ENCODE data around the gene GMDS.

Gene GMDS

GRCh38 chr6:1603708-1604107 is 641.7 kb downstream of the GMDS start:
- Histone ChIP-seq H2AFZ (ENCODE audit: low read depth, low read length) (no peak overlapping the region), H4K20me1 (ENCODE audit: insufficient read depth, low read length) (no peaks in the 10 kb centered on the region), H3K36me3 (ENCODE audit: insufficient read depth, low read length) (no peaks in the 10 kb centered on the region), H3K4me2 (ENCODE audit: insufficient read depth, low read length) (no peak overlapping the region), H3K9ac (ENCODE audit: low read depth, low read length) (no peak overlapping the region), H3K9me3 (ENCODE audit: insufficient read depth, low read length, severe bottlenecking) (no peaks in the 10 kb centered on the region), H3K27ac (ENCODE audit: low read length) (no peak overlapping the region), H3K4me1 (ENCODE audit: insufficient read depth, low read length) (peaks cover 4% of the 10 kb centered on the region; the same call in 1 of the 2 replicates), H3K4me3 (ENCODE audit: low read depth in 1 of 2, low read length in 2 of 2) (no peak overlapping the region), H3K79me2 (ENCODE audit: insufficient read depth, low read length) (no peaks in the 10 kb centered on the region), H3K27me3 (ENCODE audit: insufficient read depth, low read length, poor library complexity) (no peaks in the 10 kb centered on the region)
- ATAC-seq (ENCODE audit: insufficient read depth, low read depth) (no peak), DNase-seq (no peak)
- TF ChIP-seq CTCF (IDR thresholded peaks at IDR 0.05; ENCODE audit: borderline replicate concordance, extremely low read depth, low read length, poor library complexity, severe bottlenecking) (no peak), EZH2 (IDR thresholded peaks at IDR 0.05; ENCODE audit: borderline replicate concordance, low read depth, low read length, severe bottlenecking) (no peak)

- TF ChIP-seq EZH2 (IDR thresholded peaks at IDR 0.05; ENCODE audit: borderline replicate concordance, low read depth, low read length, severe bottlenecking) (no peak), CTCF (IDR thresholded peaks at IDR 0.05; ENCODE audit: borderline replicate concordance, extremely low read depth, low read length, poor library complexity, severe bottlenecking) (no peak)
- Histone ChIP-seq H3K79me2 (ENCODE audit: insufficient read depth, low read length) (no peaks in the 10 kb centered on the region), H3K27me3 (ENCODE audit: insufficient read depth, low read length, poor library complexity) (no peaks in the 10 kb centered on the region), H2AFZ (ENCODE audit: low read depth, low read length) (no peak overlapping the region), H3K4me3 (ENCODE audit: low read depth in 1 of 2, low read length in 2 of 2) (no peak overlapping the region), H3K4me2 (ENCODE audit: insufficient read depth, low read length) (no peak overlapping the region), H4K20me1 (ENCODE audit: insufficient read depth, low read length) (no peaks in the 10 kb centered on the region), H3K9me3 (ENCODE audit: insufficient read depth, low read length, severe bottlenecking) (no peaks in the 10 kb centered on the region), H3K4me1 (ENCODE audit: insufficient read depth, low read length) (peaks cover 4% of the 10 kb centered on the region; the same call in 1 of the 2 replicates), H3K27ac (ENCODE audit: low read length) (no peak overlapping the region; the same call in 1 of the 2 replicates), H3K36me3 (ENCODE audit: insufficient read depth, low read length) (no peaks in the 10 kb centered on the region), H3K9ac (ENCODE audit: low read depth, low read length) (no peak overlapping the region)
- ATAC-seq (ENCODE audit: insufficient read depth, low read depth) (no peak), DNase-seq (no peak)
Observed at GRCh38 chr6:1602049-1602713, 643.2 kb downstream of the GMDS start.

- no peak for ATAC-seq (ENCODE audit: insufficient read depth, low read depth)
Observed at GRCh38 chr6:1601158-1602048, 644.0 kb downstream of the GMDS start.

More at GRCh38 chr6:1601158-1602048, 644.0 kb downstream of the GMDS start:
- Histone ChIP-seq H3K27me3 (ENCODE audit: insufficient read depth, low read length, poor library complexity) (no peaks in the 10 kb centered on the region), H3K4me1 (ENCODE audit: insufficient read depth, low read length) (peaks cover 10% of the 10 kb centered on the region), H3K4me2 (ENCODE audit: insufficient read depth, low read length) (no peak overlapping the region), H3K36me3 (ENCODE audit: insufficient read depth, low read length) (no peaks in the 10 kb centered on the region), H4K20me1 (ENCODE audit: insufficient read depth, low read length) (no peaks in the 10 kb centered on the region), H3K9ac (ENCODE audit: low read depth, low read length) (no peak overlapping the region), H3K4me3 (ENCODE audit: low read depth in 1 of 2, low read length in 2 of 2) (no peak overlapping the region), H3K27ac (ENCODE audit: low read length) (no peak overlapping the region), H3K9me3 (ENCODE audit: insufficient read depth, low read length, severe bottlenecking) (no peaks in the 10 kb centered on the region), H3K79me2 (ENCODE audit: insufficient read depth, low read length) (no peaks in the 10 kb centered on the region), H2AFZ (ENCODE audit: low read depth, low read length) (no peak overlapping the region)
- DNase-seq = no peak
- TF ChIP-seq EZH2 (IDR thresholded peaks at IDR 0.05; ENCODE audit: borderline replicate concordance, low read depth, low read length, severe bottlenecking) = no peak
- TF ChIP-seq CTCF (IDR thresholded peaks at IDR 0.05; ENCODE audit: borderline replicate concordance, extremely low read depth, low read length, poor library complexity, severe bottlenecking) = no peak

Measured in DND-41 (cell line).